ENCODE measurements around the gene LRRN3.

The LRRN3 gene

DNA sequence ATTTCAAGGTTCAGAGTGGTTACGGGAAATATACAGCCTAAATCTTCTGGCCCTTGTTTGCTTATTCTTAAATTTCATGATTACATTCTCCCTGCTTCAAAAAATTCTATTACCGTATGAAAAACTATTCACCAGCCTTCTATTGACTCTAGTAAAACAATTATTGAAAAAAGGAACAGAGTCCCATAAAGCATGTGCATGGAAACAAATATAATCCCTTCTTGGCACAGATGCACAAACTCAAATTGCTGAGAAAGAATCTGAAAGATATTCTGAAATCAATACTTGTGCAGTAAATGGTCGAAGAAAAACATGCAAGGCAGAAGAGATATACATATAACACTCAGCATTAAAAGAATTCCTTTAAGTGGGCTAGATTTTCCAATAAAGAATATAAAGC lies 83.6 kb downstream of the LRRN3 start:
- DNase-seq: no peak
- H3K4me3 ChIP-seq (ENCODE audit: low read depth, low read length): no peak overlapping the region
- H3K9me3 ChIP-seq: no peaks in the 10 kb centered on the region
- H3K4me1 ChIP-seq: peaks cover 3% of the 10 kb centered on the region; the same call in 1 of the 2 replicates
- H3K27me3 ChIP-seq: no peaks in the 10 kb centered on the region
- TF ChIP-seq, protein P1, sequence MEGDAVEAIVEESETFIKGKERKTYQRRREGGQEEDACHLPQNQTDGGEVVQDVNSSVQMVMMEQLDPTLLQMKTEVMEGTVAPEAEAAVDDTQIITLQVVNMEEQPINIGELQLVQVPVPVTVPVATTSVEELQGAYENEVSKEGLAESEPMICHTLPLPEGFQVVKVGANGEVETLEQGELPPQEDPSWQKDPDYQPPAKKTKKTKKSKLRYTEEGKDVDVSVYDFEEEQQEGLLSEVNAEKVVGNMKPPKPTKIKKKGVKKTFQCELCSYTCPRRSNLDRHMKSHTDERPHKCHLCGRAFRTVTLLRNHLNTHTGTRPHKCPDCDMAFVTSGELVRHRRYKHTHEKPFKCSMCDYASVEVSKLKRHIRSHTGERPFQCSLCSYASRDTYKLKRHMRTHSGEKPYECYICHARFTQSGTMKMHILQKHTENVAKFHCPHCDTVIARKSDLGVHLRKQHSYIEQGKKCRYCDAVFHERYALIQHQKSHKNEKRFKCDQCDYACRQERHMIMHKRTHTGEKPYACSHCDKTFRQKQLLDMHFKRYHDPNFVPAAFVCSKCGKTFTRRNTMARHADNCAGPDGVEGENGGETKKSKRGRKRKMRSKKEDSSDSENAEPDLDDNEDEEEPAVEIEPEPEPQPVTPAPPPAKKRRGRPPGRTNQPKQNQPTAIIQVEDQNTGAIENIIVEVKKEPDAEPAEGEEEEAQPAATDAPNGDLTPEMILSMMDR (IDR thresholded peaks at IDR 0.05; ENCODE audit: low read depth, low read length): no peak
- no peaks in the 10 kb centered on the region for H3K36me3 ChIP-seq
